Urinary bladder (tissue), 4 donors: ENCODE results near the gene ZDHHC12. TPM values are rescaled to one million over a fixed set of nuclear protein-coding genes. Genes with fewer than 3 reads are reported as not detected.
"Not testable (repeated sequence)": the region's sequence is repeated elsewhere in the genome, so short reads cannot be mapped to it uniquely, and the experiment has no call there.

Experiments used
- DNase-seq: peaks from one replicate; pipeline ENCODE4 v3.0.0-alpha.2; 2015; ENCODE audit errors: extremely low spot score
- H3K27ac ChIP-seq: one replicate; pipeline ENCODE4 v1.5.1; 2013; ENCODE audit warnings: low read depth, mild to moderate bottlenecking, moderate library complexity
- H3K36me3 ChIP-seq: one replicate; pipeline ENCODE4 v1.6.1; 2013; ENCODE audit warnings: mild to moderate bottlenecking, moderate library complexity; ENCODE audit not compliant: insufficient read depth
- H3K4me1 ChIP-seq: one replicate; pipeline ENCODE4 v1.6.1; 2013; ENCODE audit warnings: mild to moderate bottlenecking, moderate library complexity; ENCODE audit not compliant: insufficient read depth
- H3K4me3 ChIP-seq: one replicate; pipeline ENCODE4 v1.5.1; 2013; ENCODE audit warnings: low read depth, low read length
- whole genome bisulfite sequencing: extraction: QIAGEN DNeasy Blood & Tissue Kit; methylation state at CpG from one replicate; pipeline ENCODE4 v1.1.7; 2013; 5-methylcytosine and 5-hydroxymethylcytosine counted together
- polyA plus RNA-seq: library from polyadenylated mRNA; stranded (reverse); fragments of 200-250 nt; gene quantifications from one replicate; pipeline ENCODE4 v1.2.3, GENCODE V29; 2013
- total RNA-seq: library from RNA; depleted of rRNA; stranded (reverse); fragments of >200 nt; gene quantifications from one replicate; pipeline ENCODE4 v1.2.3, GENCODE V29; 2014
- donor health status: healthy with polysubstance abuse.
- donor health status: healthy.

The ZDHHC12 gene
- total and polyA plus RNA-seq, 2 donors = 6.3 to 35.5 TPM

GRCh38 chr9:128696923-128697707 lies 26.8 kb downstream of the ZDHHC12 start:
- Histone ChIP-seq H3K36me3 (peaks cover 3% of the 10 kb centered on the region), H3K4me3 (no peak overlapping the region), H3K27ac (no peak overlapping the region), H3K4me1 (no peaks in the 10 kb centered on the region)
- no peak for DNase-seq
- WGBS = 68% methylated on average over 8 of the region's 8 CpGs

GRCh38 chr9:128694344-128694743 lies 29.6 kb downstream of the ZDHHC12 start:
- WGBS = 81% methylated on average over 6 of the region's 6 CpGs

GRCh38 chr9:128693738-128694137 lies 30.2 kb downstream of the ZDHHC12 start:
- 81% methylated on average over 3 of the region's 3 CpGs for WGBS
- not testable (repeated sequence) for H3K4me3 ChIP-seq, H3K36me3 ChIP-seq, DNase-seq, H3K27ac ChIP-seq, H3K4me1 ChIP-seq

More at GRCh38 chr9:128694344-128694743, 29.6 kb downstream of the ZDHHC12 start:
- DNase-seq = no peak
- H3K4me1 ChIP-seq = no peaks in the 10 kb centered on the region
- no peak overlapping the region for H3K4me3 ChIP-seq
- peaks cover 3% of the 10 kb centered on the region for H3K36me3 ChIP-seq
- no peak overlapping the region for H3K27ac ChIP-seq

- H3K27ac ChIP-seq = no peak overlapping the region
- H3K4me3 ChIP-seq = peak overlapping the region; percentile 99
- H3K36me3 ChIP-seq = no peaks in the 10 kb centered on the region
- DNase-seq = no peak
- no peaks in the 10 kb centered on the region for H3K4me1 ChIP-seq
- WGBS = 13% methylated on average over 5 of the region's 5 CpGs
Measured at GRCh38 chr9:128690684-128691034, 33.3 kb downstream of the ZDHHC12 start.

- Histone ChIP-seq H3K27ac (peak overlapping the region; percentile 58), H3K4me1 (no peaks in the 10 kb centered on the region), H3K36me3 (no peaks in the 10 kb centered on the region), H3K4me3 (peak overlapping the region; percentile 99)
- no peak for DNase-seq
- WGBS = under 1% methylated on average over 81 of the region's 83 CpGs
Measured at GRCh38 chr9:128689820-128690683, 33.9 kb downstream of the ZDHHC12 start.

- under 1% methylated on average over 74 of the region's 80 CpGs for WGBS
- Histone ChIP-seq H3K36me3 (no peaks in the 10 kb centered on the region), H3K4me1 (no peaks in the 10 kb centered on the region), H3K4me3 (peak overlapping the region; percentile 99), H3K27ac (peak overlapping the region; percentile 97)
- DNase-seq = no peak
Measured at GRCh38 chr9:128689293-128689774, 34.6 kb downstream of the ZDHHC12 start.

- H3K4me1 ChIP-seq = no peaks in the 10 kb centered on the region
- DNase-seq = peak; percentile 78
- 2% methylated on average over 87 of the region's 93 CpGs for WGBS
- no peaks in the 10 kb centered on the region for H3K36me3 ChIP-seq
- H3K4me3 ChIP-seq = peak within 1 kb of the TSS; percentile 99
- H3K27ac ChIP-seq = peak within 1 kb of the TSS; percentile 97
Measured at GRCh38 chr9:128688501-128689292, 35.2 kb downstream of the ZDHHC12 start, which contains the start of gene SET. SET (plus strand) TSS chr9:128689222; CDS start chr9:128689583, 361 bp downstream.

GRCh38 chr9:128687453-128687852 lies 36.5 kb downstream of the ZDHHC12 start:
- no peaks in the 10 kb centered on the region for H3K4me1 ChIP-seq
- no peaks in the 10 kb centered on the region for H3K36me3 ChIP-seq
- no peak overlapping the region for H3K4me3 ChIP-seq
- 96% methylated on average over 4 of the region's 4 CpGs for WGBS
- no peak overlapping the region for H3K27ac ChIP-seq
- no peak for DNase-seq

- Histone ChIP-seq H3K4me1 (no peaks in the 10 kb centered on the region), H3K4me3 (no peak overlapping the region), H3K36me3 (no peaks in the 10 kb centered on the region), H3K27ac (peak overlapping the region; percentile 89)
- WGBS = 73% methylated on average over 17 of the region's 17 CpGs
- DNase-seq = no peak
Measured at GRCh38 chr9:128685636-128686489, 38.1 kb downstream of the ZDHHC12 start.

- 13% methylated on average over 15 of the region's 15 CpGs for WGBS
- no peaks in the 10 kb centered on the region for H3K36me3 ChIP-seq
- H3K4me3 ChIP-seq = peak overlapping the region; percentile 58
- H3K4me1 ChIP-seq = no peaks in the 10 kb centered on the region
- peak; percentile 72 for DNase-seq
- H3K27ac ChIP-seq = peak overlapping the region; percentile 84
Measured at GRCh38 chr9:128684325-128685199, 39.4 kb downstream of the ZDHHC12 start.

- no peak for DNase-seq
- Histone ChIP-seq H3K4me3 (peak overlapping the region; percentile 58), H3K27ac (peak overlapping the region; percentile 84), H3K4me1 (no peaks in the 10 kb centered on the region), H3K36me3 (no peaks in the 10 kb centered on the region)
- WGBS = under 1% methylated on average over 3 of the region's 3 CpGs
Measured at GRCh38 chr9:128684065-128684324, 39.9 kb downstream of the ZDHHC12 start.
